ENCODE results near the gene MTFMT.
"Not testable (repeated sequence)": the region's sequence is repeated elsewhere in the genome, so short reads cannot be mapped to it uniquely, and the experiment has no call there.

Gene MTFMT

GRCh38 chr15:65034719-65035118 lies 5.3 kb upstream of the MTFMT start:
- DNase-seq = no peak

DNA sequence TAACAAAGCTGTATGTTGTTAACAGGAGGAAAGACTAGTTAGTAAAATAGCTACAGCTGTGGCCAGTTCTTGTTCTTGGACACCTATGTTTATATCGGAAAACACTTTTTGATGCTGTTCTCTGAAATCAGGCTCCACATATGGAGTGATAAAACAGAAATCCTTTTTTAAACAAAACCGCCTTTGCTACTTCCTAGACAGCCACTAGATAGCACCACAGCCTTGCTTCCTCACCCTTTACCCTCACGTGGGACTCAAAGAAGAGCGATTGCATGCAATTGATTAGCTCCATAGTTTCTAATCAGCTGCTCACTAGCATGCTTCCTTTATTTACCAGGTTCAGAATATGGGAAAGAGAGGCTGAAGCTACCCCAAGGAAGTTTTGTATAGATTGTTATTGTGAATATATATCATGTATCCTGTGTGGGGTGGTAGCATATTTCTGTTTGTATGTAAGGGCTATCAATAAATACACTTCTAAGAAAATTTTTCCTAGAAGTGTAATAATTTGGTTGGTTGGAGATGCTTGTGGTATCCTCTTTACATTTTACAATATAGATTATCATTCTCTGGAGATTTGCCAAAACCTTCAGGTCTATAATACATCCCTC lies 4.3 kb upstream of the MTFMT start:
- DNase-seq = no peak

GRCh38 chr15:65032801-65033537 lies 3.5 kb upstream of the MTFMT start:
- DNase-seq = peak; percentile 34

- DNase-seq = no peak
Measured at GRCh38 chr15:65029736-65030208, 333 bp upstream of the MTFMT start.

DNA sequence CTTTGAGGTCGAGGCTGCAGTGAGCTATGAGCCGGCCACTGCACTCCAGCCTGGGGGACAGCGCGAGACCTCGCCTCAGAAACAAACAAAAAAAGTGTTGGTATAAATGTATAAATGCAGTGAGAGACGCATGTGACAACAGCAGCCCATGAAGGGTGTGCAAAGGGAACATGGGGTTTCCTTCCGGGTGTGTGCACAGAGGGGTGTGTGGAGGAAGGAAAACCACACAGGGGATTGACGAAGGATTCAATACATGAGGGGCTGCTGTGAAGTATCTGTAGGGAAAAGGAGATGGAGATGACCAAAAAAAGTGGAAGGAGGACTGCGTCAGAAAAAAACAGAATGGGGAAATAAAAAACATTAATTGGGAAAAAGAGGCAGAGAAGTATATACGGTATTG lies 1.1 kb downstream of the MTFMT start:
- DNase-seq = no peak

DNA sequence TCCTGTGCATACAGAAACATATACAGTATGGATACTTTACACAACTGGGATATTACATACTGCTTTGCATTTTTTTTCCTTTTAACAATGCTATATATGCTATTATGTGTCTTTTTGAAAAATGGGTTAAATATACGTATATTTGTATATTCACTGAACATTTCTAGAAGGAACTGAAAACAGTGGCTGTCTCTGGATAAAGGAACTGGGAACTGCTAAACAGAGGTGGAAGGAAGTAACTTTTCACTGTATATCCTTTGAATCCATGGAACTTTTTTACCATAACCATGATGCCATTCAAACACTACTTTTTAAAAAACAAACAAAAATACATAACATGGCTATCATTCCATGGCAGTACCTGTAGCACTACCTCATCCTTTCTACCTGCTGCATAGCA lies 1.8 kb downstream of the MTFMT start:
- DNase-seq = no peak

- no peak for DNase-seq
Measured at GRCh38 chr15:65026756-65027155, 2.7 kb downstream of the MTFMT start.

DNA sequence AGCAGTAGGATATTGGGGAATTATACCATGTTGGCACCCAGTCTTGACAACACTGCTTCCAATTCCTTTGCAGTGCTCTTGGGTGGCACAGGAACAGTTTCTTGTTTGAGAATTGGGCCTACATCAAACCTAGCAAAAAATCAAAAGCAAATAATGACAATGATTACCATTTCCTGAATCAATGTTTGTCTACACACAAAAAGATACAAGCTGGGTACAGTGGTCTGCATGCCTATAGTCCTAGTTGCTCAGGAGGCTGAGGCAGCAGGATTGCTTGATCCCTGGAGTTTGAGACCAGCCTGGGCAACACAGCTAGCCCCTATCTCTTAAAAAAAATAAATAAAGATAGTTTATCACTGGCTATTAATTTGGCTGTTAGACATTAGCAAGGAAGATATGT lies 8.0 kb downstream of the MTFMT start:
- DNase-seq = no peak

DNA sequence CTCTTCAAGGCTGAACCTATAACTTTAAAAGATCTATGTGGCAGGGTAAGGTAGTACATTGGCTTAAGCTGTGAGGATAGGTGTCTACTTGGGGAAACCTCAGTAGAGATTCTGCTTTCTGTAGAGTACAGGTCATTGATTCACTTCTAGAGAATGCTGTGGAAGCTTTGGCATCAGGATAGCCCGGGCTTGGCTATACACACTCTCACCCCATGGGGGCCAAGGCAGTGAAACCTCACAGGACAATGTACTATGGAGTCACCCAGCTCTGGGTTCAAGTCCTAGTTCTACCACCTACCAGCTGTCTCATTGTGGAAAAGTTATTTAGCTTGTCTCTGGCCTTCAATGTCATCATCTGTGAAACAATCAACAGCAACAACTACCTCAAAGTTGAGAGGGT lies 9.0 kb downstream of the MTFMT start:
- no peak for DNase-seq

DNA sequence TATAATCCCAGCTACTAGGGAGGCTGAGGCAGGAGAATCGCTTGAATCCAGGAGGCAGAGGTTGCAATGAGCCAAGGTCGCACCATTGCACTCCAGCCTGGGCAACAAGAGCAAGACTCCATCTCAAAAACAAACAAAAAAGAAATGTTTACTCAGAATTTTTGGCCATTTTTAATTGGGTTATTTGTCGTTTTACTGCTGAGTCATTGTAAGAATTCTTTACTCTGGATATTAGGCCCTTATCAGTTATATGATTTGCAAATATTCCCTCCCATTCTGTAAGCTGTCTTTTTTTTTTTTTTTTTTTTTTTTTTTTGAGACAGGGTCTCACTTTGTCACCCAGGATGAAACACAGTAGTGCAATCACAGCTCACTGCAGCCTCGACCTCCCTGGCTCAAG lies 18.2 kb downstream of the MTFMT start:
- not testable (repeated sequence) for DNase-seq

- DNase-seq = no peak
Measured at GRCh38 chr15:65008983-65009382, 20.5 kb downstream of the MTFMT start.

GRCh38 chr15:65006876-65007275 lies 22.6 kb downstream of the MTFMT start:
- DNase-seq = no peak

DNA sequence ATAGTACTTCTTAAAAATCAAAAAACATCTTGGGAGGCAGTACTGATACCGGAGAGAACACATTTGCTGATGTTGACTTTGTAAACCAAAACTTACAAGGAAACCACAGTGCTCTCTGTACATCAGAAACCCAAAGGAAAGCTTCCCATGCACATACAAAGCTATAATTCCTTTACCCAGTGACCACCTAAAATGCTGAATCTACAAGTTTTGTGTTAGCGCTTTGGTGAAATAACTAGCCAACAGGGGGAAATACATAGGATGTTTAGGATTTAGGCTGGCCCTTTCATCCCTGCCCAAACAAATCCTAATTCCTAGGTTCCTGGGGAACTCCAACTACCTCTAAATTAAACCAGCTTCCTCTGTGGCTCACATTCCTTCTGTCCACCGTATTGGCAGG lies 24.4 kb downstream of the MTFMT start:
- DNase-seq = no peak

GRCh38 chr15:64997745-64998375 lies 31.6 kb downstream of the MTFMT start:
- DNase-seq = no peak

- no peak for DNase-seq
Measured at GRCh38 chr15:64997066-64997465, 32.4 kb downstream of the MTFMT start.

DNA sequence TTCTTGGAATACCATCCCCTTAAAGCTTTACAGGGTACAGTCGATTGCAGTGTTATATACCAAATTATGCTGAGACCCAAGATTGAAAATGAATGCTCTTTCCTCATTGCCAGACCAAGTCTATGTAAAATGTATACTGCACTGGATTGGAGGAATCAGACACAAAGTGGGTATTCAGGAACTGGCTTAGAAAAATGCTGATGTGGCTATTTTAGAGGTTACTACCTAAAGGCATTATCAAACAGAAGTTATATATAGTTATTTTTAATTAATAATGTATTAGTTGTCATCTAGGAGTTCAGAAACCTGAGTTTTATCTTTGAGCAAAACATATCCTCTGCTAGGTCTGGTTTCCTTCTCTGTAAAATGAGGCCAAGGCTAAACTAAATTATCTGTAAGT lies 36.1 kb downstream of the MTFMT start:
- DNase-seq = no peak

- DNase-seq = no peak
Measured at GRCh38 chr15:64991536-64992135, 37.8 kb downstream of the MTFMT start.

- no peak for DNase-seq
Measured at GRCh38 chr15:64990168-64990470, 39.3 kb downstream of the MTFMT start.

- DNase-seq = peak; percentile 90
Measured at GRCh38 chr15:64989416-64990167, 39.8 kb downstream of the MTFMT start, which contains the start of gene SPG21. TSS of gene SPG21 (minus strand) at chr15:64989914. CDS start at chr15:64983569, 6,345 bp downstream.

DNA sequence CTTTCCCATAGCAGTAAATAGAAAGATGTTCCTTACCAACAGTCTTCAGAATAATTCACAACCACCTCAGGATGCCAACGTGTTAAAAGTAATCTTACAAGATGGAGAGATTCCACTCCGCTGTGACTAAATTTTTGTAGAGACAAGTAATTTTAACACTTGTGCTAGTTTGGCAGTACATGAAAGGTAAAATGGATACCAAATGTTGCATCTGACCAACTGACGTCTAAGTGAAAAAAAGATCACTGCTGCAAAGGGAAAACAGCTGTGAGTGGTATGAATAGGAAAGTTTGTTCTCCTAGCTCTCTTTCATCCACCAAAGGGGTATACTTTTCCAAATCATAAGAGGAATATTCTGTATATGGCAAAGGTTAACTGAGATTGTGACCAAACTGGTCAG lies 42.3 kb downstream of the MTFMT start:
- DNase-seq = no peak

DNA sequence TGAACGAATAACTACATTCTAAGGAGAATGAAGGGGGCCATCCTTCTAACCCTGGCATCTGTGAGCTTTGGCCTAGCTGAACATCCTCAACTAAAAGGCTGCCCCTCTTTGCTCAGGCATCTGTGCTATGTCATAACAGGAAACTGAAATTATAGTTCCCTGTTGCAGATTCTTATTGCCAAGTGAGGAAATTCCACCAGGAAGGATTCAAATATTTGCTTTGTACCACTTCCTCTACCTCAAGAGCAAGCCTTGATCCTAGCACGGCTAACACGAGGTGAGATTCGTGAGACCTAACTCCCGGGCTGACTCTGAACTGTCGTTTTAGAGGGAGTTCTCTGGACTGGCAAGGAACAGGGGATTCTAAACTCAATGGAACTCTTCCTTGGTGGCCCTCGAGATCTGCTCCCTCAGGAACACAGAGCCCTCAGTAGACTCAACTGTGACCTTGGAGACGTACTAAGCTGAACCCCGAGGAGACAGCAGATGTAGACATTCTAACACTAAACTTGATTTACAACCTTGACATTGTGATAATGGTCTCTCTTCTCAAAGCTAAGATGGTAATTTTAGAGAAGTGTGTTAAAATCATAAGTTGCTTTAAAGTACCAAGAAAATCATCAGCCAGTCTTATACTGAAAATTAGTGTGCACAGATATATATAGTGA lies 43.9 kb downstream of the MTFMT start:
- DNase-seq = no peak

- DNase-seq = no peak
Measured at GRCh38 chr15:64982472-64982871, 47.0 kb downstream of the MTFMT start.
